ENCODE results near the gene FAM53A. TPM values are rescaled to one million over a fixed set of nuclear protein-coding genes. Genes with fewer than 3 reads are reported as not detected.

Gene FAM53A
- total RNA-seq, 2 experiments from 2014 or later, result 2.0 to 2.5 TPM

GRCh38 chr4:1624519-1624910 lies 59.6 kb downstream of the FAM53A start:
- H3K36me3 Mint-ChIP-seq (ENCODE audit: low read depth), result no peaks in the 10 kb centered on the region
- ChIA-PET POLR2A (no interaction called here), CTCF (no interaction called here)
- DNase-seq (no peak), ATAC-seq (no peak)
- H3K4me3 Mint-ChIP-seq, result no peak overlapping the region
- peaks cover 3% of the 10 kb centered on the region for H3K4me1 Mint-ChIP-seq
- H3K9me3 Mint-ChIP-seq (ENCODE audit: low read depth), result no peaks in the 10 kb centered on the region
- no peaks in the 10 kb centered on the region for H3K27me3 Mint-ChIP-seq
- no peak overlapping the region for H3K27ac Mint-ChIP-seq
- intact Hi-C loops (cut with DNase I, micrococcal nuclease), result no loop called here

- intact Hi-C loops (cut with DNase I, micrococcal nuclease), result no loop called here
- no peaks in the 10 kb centered on the region for H3K27me3 Mint-ChIP-seq
- DNase-seq (no peak), ATAC-seq (no peak)
- no peak overlapping the region for H3K4me3 Mint-ChIP-seq
- ChIA-PET POLR2A (no interaction called here), CTCF (no interaction called here)
- no peaks in the 10 kb centered on the region for H3K9me3 Mint-ChIP-seq (ENCODE audit: low read depth)
- H3K27ac Mint-ChIP-seq, result no peak overlapping the region
- H3K36me3 Mint-ChIP-seq (ENCODE audit: low read depth), result no peaks in the 10 kb centered on the region
- peaks cover 3% of the 10 kb centered on the region for H3K4me1 Mint-ChIP-seq
Observed at GRCh38 chr4:1623821-1624518, 60.1 kb downstream of the FAM53A start.

DNA sequence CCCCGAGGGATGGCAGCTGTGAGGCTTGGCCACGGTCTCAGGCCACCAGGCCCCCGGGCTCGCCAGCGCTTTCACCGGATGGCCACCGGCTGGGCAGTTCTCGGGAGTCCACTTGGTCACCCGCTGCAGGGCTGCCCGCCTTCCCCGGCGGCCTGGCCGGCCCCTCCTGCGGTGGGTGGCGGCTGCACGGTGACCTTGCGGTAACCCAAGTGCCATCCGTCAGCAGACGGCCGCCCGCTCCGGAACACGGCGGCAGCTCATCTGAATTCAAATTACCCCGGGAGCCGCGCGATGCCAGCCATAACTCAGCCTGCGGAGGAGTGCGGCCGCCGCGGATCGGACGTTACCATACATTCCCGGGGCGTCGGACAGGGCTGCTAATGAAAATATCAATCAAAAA lies 60.7 kb downstream of the FAM53A start:
- intact Hi-C loops (cut with DNase I, micrococcal nuclease), result no loop called here
- no peak overlapping the region for H3K4me3 Mint-ChIP-seq

DNA sequence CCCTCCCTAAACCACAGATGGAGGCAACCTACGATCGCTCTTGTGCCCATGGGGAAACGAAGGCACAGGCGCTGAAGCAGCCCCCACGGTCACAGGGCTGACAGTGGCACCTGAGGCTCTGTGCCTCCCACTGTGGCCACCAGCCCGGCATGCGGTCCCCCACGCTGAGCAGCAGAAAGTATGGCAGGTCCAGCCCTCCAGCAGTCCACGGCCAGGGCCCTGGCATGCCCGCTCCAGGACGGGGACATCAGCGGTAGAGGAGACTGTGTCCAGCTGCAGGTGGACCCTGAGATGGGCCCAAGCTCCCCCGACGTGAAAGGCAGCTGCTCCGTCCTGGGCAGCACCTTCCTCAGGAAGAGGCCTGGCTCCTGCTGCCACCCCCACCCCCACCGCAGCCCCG lies 61.2 kb downstream of the FAM53A start:
- Mint-ChIP-seq H3K9me3 (ENCODE audit: low read depth) (no peaks in the 10 kb centered on the region), H3K27ac (no peak overlapping the region), H3K4me3 (no peak overlapping the region), H3K36me3 (ENCODE audit: low read depth) (no peaks in the 10 kb centered on the region), H3K4me1 (peaks cover 3% of the 10 kb centered on the region), H3K27me3 (no peaks in the 10 kb centered on the region)
- CTCF ChIA-PET, result no interaction called here
- POLR2A ChIA-PET, result no interaction called here
- intact Hi-C loops (cut with DNase I, micrococcal nuclease), result no loop called here
- no peak for ATAC-seq
- no peak for DNase-seq

More for the DNA sequence above, 60.7 kb downstream of the FAM53A start:
- H3K4me1 Mint-ChIP-seq, result peaks cover 3% of the 10 kb centered on the region
- no peaks in the 10 kb centered on the region for H3K36me3 Mint-ChIP-seq (ENCODE audit: low read depth)
- no peaks in the 10 kb centered on the region for H3K9me3 Mint-ChIP-seq (ENCODE audit: low read depth)
- ChIA-PET POLR2A (no interaction called here), CTCF (no interaction called here)
- H3K27me3 Mint-ChIP-seq, result no peaks in the 10 kb centered on the region
- no peak overlapping the region for H3K27ac Mint-ChIP-seq
- ATAC-seq, result no peak
- DNase-seq, result no peak

DNA sequence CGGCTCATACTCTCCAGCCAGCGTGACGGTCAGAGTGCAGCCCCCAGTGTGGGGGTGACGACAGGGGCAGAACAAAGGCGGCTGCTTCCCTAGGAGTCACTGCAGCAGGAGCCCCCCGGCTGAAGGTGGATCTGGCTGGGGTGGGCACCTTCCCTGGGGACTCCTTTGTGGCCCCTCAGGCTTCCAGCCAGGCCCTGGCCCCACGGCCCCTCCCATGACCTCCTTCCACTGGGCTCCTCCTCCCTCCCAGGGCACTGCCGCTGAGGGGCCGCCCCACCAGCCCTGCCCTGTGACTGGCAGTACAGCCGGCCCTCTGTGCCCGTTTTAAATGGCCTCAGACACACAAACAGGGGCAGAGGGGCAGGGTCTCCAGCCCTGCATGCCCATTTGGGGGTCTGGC lies 61.9 kb downstream of the FAM53A start:
- ChIA-PET POLR2A (no interaction called here), CTCF (no interaction called here)
- H3K9me3 Mint-ChIP-seq (ENCODE audit: low read depth), result no peaks in the 10 kb centered on the region
- intact Hi-C loops (cut with DNase I, micrococcal nuclease), result no loop called here
- H3K27me3 Mint-ChIP-seq, result no peaks in the 10 kb centered on the region
- H3K4me1 Mint-ChIP-seq, result peaks cover 3% of the 10 kb centered on the region
- no peak overlapping the region for H3K27ac Mint-ChIP-seq
- DNase-seq, result no peak
- H3K36me3 Mint-ChIP-seq (ENCODE audit: low read depth), result no peaks in the 10 kb centered on the region
- H3K4me3 Mint-ChIP-seq, result no peak overlapping the region
- no peak for ATAC-seq

GRCh38 chr4:1621526-1621925 lies 62.6 kb downstream of the FAM53A start:
- no peaks in the 10 kb centered on the region for H3K9me3 Mint-ChIP-seq (ENCODE audit: low read depth)
- H3K27ac Mint-ChIP-seq, result no peak overlapping the region
- peaks cover 6% of the 10 kb centered on the region for H3K4me1 Mint-ChIP-seq
- intact Hi-C loops (cut with DNase I, micrococcal nuclease), result no loop called here
- DNase-seq (no peak), ATAC-seq (no peak)
- no peak overlapping the region for H3K4me3 Mint-ChIP-seq
- CTCF ChIA-PET, result no interaction called here
- H3K36me3 Mint-ChIP-seq (ENCODE audit: low read depth), result no peaks in the 10 kb centered on the region
- POLR2A ChIA-PET, result no interaction called here
- no peaks in the 10 kb centered on the region for H3K27me3 Mint-ChIP-seq

DNA sequence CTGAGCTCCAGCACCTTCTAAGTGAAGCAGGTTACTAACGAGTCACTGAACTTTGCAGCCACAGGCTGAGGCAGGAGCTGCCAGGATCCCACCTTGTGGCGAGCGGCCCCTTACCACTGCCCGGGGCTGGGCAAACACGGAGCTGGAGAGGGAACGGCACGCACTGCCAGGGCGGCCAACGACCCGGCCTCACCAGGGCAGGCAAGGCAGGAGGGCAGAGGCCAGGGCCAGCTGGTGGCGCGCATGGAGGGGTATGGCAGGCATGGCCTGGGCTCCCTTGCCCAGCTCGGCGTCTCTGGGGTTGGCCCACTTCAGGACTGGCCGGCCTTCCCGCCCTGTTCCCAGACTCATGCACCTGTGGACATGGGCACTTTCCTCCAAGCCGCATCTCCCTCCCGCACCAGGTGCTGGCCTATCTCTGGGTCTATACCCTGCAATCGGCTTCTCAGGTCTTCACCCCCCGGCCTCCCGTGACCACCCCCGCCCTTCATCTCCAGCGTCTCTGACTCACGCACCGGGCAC lies 64.9 kb downstream of the FAM53A start:
- POLR2A ChIA-PET, result no interaction called here
- no peak for ATAC-seq
- CTCF ChIA-PET, result no interaction called here
- DNase-seq, result no peak
- no peaks in the 10 kb centered on the region for H3K36me3 Mint-ChIP-seq (ENCODE audit: low read depth)
- intact Hi-C loops (cut with DNase I, micrococcal nuclease), result no loop called here
- no peaks in the 10 kb centered on the region for H3K27me3 Mint-ChIP-seq
- peaks cover 25% of the 10 kb centered on the region for H3K4me1 Mint-ChIP-seq
- peaks cover 7% of the 10 kb centered on the region for H3K9me3 Mint-ChIP-seq (ENCODE audit: low read depth)
- H3K27ac Mint-ChIP-seq, result no peak overlapping the region
- no peak overlapping the region for H3K4me3 Mint-ChIP-seq

DNA sequence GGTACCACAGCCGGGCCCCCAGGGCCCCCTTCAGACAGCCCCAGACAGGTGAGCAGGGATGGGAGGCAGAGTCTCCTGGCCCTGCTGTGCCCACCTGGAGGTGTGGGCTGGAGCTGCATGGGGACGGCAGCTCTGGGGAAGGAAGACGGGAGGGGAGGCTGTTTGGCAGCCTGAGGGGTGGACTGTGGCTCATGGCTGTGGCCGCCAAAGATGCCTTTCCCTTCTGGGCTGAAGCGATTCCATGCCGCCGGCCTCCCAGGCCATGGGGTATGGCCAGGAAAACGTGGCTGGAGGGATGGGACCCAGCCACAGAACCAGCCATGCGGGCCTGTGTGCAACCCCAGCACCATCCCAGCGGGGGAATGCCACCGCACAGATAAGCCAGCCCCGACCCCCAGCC lies 65.7 kb downstream of the FAM53A start:
- intact Hi-C loops (cut with DNase I, micrococcal nuclease), result no loop called here
- CTCF ChIA-PET, result no interaction called here
- H3K4me3 Mint-ChIP-seq, result no peak overlapping the region

GRCh38 chr4:1616557-1616930 lies 67.6 kb downstream of the FAM53A start:
- Mint-ChIP-seq H3K36me3 (ENCODE audit: low read depth) (no peaks in the 10 kb centered on the region), H3K9me3 (ENCODE audit: low read depth) (peaks cover 9% of the 10 kb centered on the region), H3K4me1 (peaks cover 25% of the 10 kb centered on the region), H3K27ac (no peak overlapping the region), H3K27me3 (no peaks in the 10 kb centered on the region), H3K4me3 (no peak overlapping the region)
- intact Hi-C loops (cut with DNase I, micrococcal nuclease), result no loop called here
- ChIA-PET POLR2A (interaction anchor here (0.6 kb wide), 1 partner anchor 834 kb away, joined by 6 read pairs; no protein-coding TSS in a partner anchor), CTCF (interaction anchor here (1.3 kb wide), 1 partner anchor 13 kb away, joined by 3 read pairs; no protein-coding TSS in a partner anchor)
- ATAC-seq (no peak), DNase-seq (no peak)

More for the DNA sequence above, 65.7 kb downstream of the FAM53A start:
- POLR2A ChIA-PET, result no interaction called here
- Mint-ChIP-seq H3K27me3 (no peaks in the 10 kb centered on the region), H3K4me1 (peaks cover 25% of the 10 kb centered on the region), H3K36me3 (ENCODE audit: low read depth) (no peaks in the 10 kb centered on the region), H3K9me3 (ENCODE audit: low read depth) (peaks cover 9% of the 10 kb centered on the region), H3K27ac (no peak overlapping the region)
- ATAC-seq (no peak), DNase-seq (no peak)

DNA sequence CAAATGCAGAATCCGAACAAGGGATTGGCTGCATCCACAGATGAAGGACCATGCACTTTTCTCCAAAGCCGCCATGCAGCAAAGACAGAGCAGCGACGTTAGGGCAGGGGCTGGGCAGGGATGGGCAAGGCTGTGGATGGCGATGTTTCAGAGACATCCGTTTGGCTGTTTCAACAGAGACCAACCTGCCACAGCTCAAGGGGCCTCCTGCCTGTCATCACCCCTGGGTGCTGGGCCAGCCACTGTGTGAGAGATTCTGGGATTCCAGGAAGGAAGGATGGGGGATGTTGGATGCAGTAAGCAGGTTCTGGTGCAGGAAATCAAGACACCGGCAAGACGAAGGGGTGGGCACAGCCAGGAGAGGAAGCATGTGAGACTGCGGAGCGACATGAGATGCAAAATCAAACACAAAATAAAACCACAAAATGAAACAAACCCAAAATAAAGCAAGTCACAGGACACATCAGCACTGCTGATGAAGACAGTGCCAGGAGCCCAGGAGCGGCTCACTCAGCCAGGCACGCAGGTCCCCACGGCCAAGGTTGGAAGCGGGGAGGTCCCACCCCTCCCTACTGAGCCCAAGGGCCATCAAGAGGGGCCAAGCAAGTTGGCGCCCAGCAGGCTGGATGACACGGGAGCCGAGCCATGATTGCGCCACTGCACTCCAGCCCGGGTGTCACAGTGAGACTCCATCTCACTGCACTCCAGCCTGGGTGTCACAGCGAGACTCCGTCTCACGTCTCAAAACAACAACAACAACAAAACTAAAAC lies 68.1 kb downstream of the FAM53A start:
- ATAC-seq (no peak), DNase-seq (no peak)
- H3K9me3 Mint-ChIP-seq (ENCODE audit: low read depth), result peaks cover 9% of the 10 kb centered on the region
- POLR2A ChIA-PET, result no interaction called here
- intact Hi-C loops (cut with DNase I, micrococcal nuclease), result no loop called here
- peaks cover 25% of the 10 kb centered on the region for H3K4me1 Mint-ChIP-seq
- H3K27me3 Mint-ChIP-seq, result no peaks in the 10 kb centered on the region
- CTCF ChIA-PET, result interaction anchor here (1.3 kb wide), 1 partner anchor 14 kb away, joined by 3 read pairs; no protein-coding TSS in a partner anchor
- no peak overlapping the region for H3K4me3 Mint-ChIP-seq
- no peaks in the 10 kb centered on the region for H3K36me3 Mint-ChIP-seq (ENCODE audit: low read depth)
- H3K27ac Mint-ChIP-seq, result no peak overlapping the region

- H3K4me1 Mint-ChIP-seq, result peaks cover 22% of the 10 kb centered on the region
- ATAC-seq (no peak), DNase-seq (no peak)
- CTCF ChIA-PET, result interaction anchor here (0.6 kb wide), 1 partner anchor 66 kb away, joined by 4 read pairs; no protein-coding TSS in a partner anchor
- H3K27me3 Mint-ChIP-seq, result no peaks in the 10 kb centered on the region
- H3K4me3 Mint-ChIP-seq, result no peak overlapping the region
- peaks cover 9% of the 10 kb centered on the region for H3K9me3 Mint-ChIP-seq (ENCODE audit: low read depth)
- POLR2A ChIA-PET, result no interaction called here
- H3K36me3 Mint-ChIP-seq (ENCODE audit: low read depth), result no peaks in the 10 kb centered on the region
- H3K27ac Mint-ChIP-seq, result no peak overlapping the region
- intact Hi-C loops (cut with DNase I, micrococcal nuclease), result no loop called here
Observed at GRCh38 chr4:1614854-1615595, 69.1 kb downstream of the FAM53A start.
